Dermis blood vessel endothelial cell (primary cell): ENCODE measurements around the gene SDF2. TPM values are rescaled to one million over a fixed set of nuclear protein-coding genes. Genes with fewer than 3 reads are reported as not detected.
A peak's percentile ranks its signal among the peaks of the same experiment; 100 is the strongest.
"Not testable (repeated sequence)": the region's sequence is repeated elsewhere in the genome, so short reads cannot be mapped to it uniquely, and the experiment has no call there.

Experiments used
- DNase-seq: peaks from one replicate; pipeline ENCODE4 v3.0.0; 2010
- total RNA-seq: library from RNA; depleted of rRNA; stranded (reverse); fragments of >200 nt; gene quantifications from 2 replicates; pipeline ENCODE4 v1.2.3, GENCODE V29; 2014

SDF2 gene
- total RNA-seq, 1 donor from 2014 or later = 79.5 TPM

- DNase-seq = no peak
Observed at GRCh38 chr17:28682655-28683054, 20.9 kb upstream of the SDF2 start.

DNA sequence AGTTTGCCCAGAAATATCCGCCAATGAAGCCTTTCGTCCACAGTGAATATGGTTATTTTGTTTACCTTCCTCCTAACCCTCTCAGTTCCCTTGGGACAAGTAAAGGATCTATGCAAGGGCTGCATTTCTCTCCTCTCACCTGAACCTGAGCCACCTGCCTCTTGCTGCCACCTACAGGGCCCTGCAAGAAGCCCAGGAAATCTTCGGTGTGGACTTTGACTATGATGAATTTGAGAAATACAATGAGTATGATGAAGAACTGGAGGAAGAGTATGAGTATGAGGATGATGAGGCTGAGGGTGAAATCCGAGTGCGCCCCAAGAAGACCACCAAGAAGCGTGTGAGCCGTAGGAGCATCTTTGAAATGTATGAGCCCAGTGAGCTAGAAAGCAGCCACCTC, 14.3 kb upstream of the SDF2 start:
- peak; percentile 18 for DNase-seq

- no peak for DNase-seq
Observed at GRCh38 chr17:28675490-28675889, 13.8 kb upstream of the SDF2 start.

- DNase-seq = no peak
Observed at GRCh38 chr17:28669918-28670317, 8.2 kb upstream of the SDF2 start.

GRCh38 chr17:28667870-28668269, 6.2 kb upstream of the SDF2 start:
- DNase-seq = no peak

DNA sequence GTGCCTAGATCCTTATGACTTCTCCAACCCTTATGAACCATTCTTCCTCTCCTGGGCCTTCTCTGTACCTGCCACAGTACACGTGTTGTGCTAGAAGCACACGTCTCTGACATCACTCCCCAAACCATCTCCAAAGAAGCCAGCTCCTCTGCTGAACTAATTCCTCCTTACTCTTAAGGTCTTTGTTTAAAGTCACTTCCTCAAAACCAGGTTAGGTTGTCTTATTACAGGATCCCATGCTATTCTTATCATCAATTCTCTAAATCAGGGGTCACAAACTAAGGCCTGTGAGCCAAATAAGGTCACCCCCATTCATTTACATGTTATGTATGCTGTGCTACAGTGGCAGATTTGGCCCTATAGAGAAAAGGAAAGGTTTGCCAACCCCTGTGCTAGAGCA, 4.3 kb upstream of the SDF2 start:
- DNase-seq = no peak

GRCh38 chr17:28663723-28664122, 2.0 kb upstream of the SDF2 start:
- DNase-seq = no peak

DNA sequence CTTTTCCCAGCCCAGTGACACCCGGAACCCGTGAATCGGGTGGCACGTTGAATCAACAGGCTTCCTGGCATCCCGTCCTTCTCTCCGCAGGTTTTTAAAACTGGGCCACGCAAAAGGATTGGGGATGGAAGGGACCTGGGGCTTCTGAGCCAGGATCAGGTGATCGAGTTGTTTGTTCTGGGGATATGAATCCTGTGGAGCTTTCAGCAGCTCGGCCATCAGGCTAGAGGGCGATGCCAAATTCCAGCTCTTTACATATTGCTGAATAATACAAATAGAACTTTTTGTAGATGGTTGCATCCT, 772 bp upstream of the SDF2 start:
- no peak for DNase-seq

DNA sequence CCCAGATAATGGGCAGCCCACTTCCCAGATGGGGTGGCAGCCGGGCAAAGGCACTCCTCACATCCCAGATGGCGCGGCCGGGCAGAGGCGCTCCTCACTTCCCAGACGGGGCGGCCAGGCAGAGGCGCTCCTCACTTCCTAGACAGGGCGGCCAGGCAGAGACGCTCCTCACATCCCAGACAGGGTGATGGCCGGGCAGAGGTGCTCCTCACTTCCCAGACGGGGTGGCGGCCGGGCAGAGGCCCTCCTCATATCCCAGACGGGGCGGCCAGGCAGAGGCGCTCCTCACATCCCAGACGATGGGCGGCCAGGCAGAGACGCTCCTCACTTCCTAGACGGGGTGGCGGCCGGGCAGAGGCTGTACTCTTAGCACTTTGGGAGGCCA, 2.2 kb downstream of the SDF2 start:
- DNase-seq = not testable (repeated sequence)

- DNase-seq = not testable (repeated sequence)
Observed at GRCh38 chr17:28658766-28659496, 2.8 kb downstream of the SDF2 start.

GRCh38 chr17:28658342-28658741, 3.4 kb downstream of the SDF2 start:
- DNase-seq = not testable (repeated sequence)

DNA sequence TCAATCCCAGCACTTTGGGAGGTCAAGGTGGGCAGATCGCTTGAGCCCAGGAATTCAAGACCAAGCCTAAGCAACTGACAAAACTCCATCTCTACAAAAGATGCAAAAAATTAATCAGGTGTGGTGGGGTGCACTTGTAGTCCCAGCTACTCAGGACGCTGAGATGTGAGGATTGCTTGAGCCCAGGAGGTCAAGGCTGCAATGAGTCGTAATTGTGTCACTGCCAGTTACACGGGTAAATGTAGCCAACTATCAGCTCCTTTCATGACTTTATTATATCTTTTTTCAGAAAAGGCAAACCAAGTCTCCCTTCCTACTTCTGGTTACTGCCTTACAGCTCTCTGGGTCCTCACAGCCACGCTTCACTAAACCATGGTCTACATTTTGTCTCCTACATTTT, 4.0 kb downstream of the SDF2 start:
- no peak for DNase-seq

DNA sequence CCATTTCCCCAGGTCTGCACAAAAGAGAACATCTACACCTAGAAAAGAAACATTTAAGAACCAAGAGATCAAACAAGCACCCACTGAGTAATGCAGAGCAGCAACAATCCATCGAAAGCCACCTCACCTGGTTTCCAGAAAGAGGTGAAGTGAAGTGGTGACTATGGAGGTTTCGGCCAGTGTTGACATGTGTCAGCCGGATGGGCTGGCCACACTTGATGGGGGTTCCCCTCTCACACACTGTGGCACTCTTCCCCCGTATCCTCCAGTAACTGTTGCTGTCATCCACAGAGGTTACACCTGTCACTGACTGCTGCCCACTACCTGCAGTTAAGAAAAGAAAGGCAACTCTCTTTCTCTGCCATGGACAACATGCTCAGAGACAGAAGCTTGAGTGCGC, 6.5 kb downstream of the SDF2 start:
- DNase-seq = no peak

DNA sequence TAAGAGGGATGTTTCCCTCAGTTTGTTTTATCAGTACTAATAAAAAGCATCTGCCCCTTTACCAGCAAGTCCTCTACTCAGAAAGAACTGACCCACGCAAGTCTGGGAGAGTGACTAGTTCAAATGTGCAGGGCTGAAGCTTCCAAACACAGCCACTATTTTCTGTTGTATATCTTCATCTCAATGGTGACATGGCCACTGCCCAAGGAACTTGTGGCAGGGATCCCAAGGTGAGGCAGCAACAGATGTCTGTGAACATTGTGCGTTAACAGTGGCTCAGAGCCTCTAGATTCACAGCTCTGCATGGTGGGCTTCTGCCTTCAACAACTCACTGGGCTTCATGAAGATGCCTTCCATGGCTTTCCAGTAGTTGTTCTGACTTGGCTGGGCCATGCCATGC, 13.0 kb downstream of the SDF2 start:
- no peak for DNase-seq

DNA sequence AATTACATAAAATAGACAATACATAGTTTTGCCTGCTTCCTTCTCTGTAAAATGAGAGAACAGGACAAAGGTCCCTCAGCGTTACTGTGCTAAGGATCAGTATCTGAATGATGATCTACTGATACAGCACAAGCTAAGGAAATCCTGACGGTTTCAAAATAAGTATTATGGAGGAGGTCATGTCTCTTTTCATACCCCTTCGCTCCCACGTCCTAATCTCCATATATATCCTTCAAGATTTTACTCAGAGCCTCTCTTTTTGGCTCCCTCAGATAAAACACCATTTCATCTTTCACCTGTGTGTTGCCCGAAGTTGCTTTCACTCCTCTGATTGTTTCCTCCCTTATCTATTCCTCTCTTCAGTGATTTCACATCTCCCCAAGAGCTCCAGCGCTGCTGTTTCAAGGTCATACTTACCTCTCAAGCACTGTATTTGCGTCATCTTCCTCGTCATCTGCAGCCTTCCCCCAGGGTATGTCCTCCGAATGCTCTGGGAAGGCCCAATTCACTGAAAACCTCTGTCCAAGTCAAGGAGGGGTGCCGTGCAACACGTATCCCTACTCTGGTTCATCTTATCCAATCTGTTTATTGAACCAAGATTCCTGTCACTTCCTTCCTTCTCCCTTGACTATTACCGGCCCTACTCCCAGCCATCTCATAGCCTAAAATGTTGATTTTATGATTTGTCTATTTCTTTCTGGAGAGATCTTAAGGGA, 15.5 kb downstream of the SDF2 start:
- DNase-seq = peak; percentile 12

DNA sequence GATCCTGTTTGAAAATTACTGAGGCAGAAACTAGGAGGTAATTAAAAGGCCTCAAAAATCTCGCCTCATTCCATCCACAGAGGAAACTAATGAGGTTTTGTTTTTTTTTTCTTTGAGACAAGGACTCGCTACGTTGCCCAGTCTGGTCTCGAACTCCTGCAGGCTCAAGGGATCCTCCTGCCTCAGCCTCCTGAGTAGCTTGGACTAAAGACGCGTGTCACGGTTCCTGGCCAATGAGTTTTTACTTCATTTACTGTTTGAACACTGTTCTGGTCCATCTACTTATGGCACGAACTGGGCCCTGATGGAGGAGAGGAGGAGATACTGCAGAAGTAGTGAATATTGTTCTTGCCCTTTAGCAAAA, 16.1 kb downstream of the SDF2 start:
- no peak for DNase-seq

DNA sequence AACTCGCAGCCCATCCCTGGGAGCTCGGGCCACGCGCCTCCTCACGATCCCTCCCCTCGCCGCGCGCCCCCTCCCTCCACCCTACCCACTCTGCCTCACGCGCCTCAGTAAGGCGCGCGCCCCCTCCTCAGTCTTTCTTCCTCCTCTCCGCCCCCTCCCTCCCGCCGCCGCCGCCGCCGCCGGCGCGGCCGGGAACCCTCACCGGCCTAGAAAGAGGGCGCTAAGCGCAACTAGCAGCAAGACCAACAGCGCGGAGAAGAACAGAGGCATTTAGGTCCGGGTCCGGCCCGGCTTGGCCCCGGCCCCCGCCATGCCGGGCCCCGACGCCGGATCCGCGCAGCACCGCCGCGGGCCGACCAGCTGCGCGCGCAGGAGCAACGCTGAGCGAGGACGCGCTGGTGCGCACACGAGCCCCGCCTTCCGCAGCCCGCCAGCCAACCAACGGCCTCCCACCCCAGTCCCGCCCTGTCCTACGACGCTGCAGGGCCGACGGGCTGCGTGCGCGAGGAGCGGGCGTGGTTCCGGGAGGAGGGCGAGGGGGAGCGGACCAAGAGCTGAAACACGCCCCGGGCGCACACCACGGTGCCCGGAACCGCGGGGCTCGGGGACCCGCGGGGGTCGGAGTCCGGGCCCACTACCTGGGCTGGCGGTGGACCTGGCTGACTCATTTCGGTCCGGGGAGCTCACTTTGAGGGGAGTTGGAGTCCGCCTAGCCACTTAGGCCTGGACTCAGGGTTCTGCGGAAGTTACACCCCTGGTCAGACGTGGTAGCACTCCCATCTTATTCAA, 16.7 kb downstream of the SDF2 start, which contains the start of gene BLTP2:
BLTP2 (minus strand) TSS at position 372 of the 789 bp plus-strand sequence; CDS start at position 270, 102 bp downstream.
- peak; percentile 97 for DNase-seq

- DNase-seq = peak; percentile 53
Observed at GRCh38 chr17:28643983-28644786, 17.5 kb downstream of the SDF2 start.

DNA sequence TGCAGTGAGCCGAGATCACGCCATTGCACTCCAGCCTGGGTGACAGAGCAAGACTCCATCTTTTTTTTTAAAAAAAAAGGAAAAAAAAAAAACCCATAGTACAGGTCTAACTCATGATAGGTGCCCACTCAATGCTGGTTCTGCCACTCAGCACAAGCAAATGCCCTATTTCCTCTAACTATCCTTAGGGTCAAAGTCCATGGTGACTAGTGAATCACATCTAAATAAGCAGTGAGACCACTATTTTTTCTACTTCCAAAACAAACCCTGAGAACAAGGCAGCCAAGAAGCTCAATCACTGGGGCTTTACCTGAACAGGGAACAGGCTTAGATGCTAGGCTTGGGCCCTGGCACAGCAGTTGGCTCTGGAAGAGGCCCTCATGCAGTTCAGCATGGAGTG, 20.1 kb downstream of the SDF2 start:
- no peak for DNase-seq

DNA sequence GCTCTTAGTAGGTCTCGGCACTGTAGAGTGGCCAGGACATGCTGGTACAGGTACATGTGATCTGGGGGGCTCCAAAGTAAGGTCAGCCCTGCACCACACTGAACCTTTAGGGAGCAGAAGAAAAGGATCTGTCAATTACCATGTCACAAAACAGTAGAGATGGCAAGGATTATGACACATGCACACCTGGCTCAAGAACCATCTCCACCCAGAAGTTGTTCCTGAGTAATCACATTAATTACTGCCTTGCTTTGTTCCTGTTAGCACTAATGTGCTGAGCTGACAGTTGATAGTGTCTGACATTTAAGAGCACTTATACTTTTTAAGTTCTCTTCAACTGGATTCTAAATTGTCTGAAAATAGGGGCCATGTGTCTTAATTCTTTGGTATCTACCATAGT, 26.2 kb downstream of the SDF2 start:
- no peak for DNase-seq

DNA sequence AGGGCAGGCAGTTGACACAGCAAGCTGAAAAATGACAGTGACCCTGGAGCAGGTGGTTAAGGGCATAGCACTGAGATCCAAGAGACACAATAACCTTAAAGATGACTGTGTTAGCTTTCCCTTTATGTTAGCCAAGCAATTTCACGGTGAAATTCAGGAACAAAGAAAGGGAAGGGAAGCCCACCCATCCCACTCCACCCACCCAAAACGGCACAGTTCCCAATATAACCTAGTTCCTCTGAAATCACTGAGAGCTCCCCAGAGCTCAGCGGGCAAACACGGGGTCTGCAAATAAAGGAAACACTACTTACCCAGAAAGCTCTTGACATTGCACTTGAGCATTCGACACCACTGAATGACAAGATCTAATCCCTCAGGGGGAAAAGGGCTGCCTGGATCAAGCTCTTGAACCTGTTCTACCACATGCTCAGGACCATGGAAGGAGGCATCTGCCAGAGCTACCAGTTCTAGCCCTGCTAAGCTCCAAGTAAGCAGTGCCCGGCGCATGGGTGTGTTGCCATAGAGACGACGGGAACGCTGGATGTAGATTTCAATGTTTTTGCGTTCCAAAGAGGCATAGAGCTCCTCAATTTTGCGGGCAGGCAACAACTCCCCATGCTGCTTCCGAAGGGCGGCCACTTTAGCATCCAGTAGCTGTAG, 27.4 kb downstream of the SDF2 start:
- DNase-seq = no peak

DNA sequence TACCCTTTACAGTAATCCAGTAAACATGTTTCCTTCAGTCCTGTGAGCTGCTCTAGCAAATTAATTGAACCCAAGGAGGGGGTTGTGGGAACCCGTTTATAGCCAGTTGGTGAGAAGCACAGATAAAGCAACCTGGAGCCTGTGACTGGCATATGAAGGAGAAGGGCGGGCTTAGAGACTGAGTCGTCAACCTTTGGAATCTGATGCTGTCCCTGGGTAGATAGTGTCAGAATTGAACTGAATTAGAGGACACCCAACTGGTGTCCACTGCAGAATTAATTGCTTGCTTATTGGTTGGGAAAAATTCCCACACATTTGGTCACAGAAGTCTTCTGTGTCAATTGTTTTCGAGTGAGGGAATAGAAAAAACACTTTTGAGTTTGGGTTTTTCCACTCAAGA, 34.9 kb downstream of the SDF2 start:
- no peak for DNase-seq
